Subcutaneous adipose tissue (tissue), 4 donors: ENCODE measurements around the gene DERL3. TPM values are rescaled to one million over a fixed set of nuclear protein-coding genes. Genes with fewer than 3 reads are reported as not detected.

Experiments
- small RNA-seq: library from RNA; depleted of rRNA; stranded (forward); fragments of <200 nt; gene quantifications from one replicate; pipeline ENCODE3, GENCODE V24; 2016
- total RNA-seq, 4 donors: library from RNA; depleted of rRNA; stranded (reverse); fragments of >200 nt; gene quantifications; one replicate each; pipeline ENCODE4 v1.1.0, GENCODE V29; 2016
- TF ChIP-seq, protein P1 (sequence below): fragments of 450-650 bp; IDR thresholded peaks from one replicate; pipeline ENCODE4 v1.5.1; 2016; ENCODE audit warnings: low read depth, mild to moderate bottlenecking, control low read depth, antibody characterized with exemption, moderate library complexity

The DERL3 gene
- total RNA-seq, 4 donors from 2014 or later = 0.22 to 1.5 TPM; not detected in 2

DNA sequence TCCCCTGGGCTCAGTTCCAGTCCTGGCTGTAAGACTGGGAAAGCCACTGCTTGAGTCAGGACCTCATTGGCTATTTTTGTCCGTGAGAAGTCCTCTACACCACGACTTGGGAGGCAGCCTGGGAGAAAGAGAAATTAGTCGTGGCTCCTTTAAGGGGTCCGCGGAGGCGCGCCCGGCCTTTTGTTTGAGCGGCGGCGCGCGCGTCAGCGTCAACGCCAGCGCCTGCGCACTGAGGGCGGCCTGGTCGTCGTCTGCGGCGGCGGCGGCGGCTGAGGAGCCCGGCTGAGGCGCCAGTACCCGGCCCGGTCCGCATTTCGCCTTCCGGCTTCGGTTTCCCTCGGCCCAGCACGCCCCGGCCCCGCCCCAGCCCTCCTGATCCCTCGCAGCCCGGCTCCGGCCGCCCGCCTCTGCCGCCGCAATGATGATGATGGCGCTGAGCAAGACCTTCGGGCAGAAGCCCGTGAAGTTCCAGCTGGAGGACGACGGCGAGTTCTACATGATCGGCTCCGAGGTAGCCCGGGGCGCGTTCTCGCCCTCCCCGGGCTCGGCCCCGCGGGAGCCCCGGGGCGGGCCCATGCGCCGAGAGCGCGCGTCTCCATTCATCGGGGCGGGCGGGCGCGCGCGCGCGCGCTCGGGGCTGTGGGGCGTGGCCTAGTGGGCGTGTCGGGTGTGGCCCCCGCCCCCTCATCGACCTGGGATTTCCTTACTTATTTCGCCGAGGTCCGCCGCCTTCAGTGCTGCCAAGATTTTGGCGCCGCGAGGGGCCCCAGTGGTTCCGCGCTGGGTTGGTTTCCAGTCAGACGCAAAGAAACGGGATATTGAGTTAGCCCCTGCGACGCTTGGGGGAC is 51.8 kb downstream of the DERL3 start, which contains the start of gene SMARCB1:
TSS of gene SMARCB1 (plus strand) at position 215 of the 848 bp plus-strand sequence. CDS start at position 419, 204 bp downstream.
- TF ChIP-seq, protein P1, sequence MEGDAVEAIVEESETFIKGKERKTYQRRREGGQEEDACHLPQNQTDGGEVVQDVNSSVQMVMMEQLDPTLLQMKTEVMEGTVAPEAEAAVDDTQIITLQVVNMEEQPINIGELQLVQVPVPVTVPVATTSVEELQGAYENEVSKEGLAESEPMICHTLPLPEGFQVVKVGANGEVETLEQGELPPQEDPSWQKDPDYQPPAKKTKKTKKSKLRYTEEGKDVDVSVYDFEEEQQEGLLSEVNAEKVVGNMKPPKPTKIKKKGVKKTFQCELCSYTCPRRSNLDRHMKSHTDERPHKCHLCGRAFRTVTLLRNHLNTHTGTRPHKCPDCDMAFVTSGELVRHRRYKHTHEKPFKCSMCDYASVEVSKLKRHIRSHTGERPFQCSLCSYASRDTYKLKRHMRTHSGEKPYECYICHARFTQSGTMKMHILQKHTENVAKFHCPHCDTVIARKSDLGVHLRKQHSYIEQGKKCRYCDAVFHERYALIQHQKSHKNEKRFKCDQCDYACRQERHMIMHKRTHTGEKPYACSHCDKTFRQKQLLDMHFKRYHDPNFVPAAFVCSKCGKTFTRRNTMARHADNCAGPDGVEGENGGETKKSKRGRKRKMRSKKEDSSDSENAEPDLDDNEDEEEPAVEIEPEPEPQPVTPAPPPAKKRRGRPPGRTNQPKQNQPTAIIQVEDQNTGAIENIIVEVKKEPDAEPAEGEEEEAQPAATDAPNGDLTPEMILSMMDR = no peak

DNA sequence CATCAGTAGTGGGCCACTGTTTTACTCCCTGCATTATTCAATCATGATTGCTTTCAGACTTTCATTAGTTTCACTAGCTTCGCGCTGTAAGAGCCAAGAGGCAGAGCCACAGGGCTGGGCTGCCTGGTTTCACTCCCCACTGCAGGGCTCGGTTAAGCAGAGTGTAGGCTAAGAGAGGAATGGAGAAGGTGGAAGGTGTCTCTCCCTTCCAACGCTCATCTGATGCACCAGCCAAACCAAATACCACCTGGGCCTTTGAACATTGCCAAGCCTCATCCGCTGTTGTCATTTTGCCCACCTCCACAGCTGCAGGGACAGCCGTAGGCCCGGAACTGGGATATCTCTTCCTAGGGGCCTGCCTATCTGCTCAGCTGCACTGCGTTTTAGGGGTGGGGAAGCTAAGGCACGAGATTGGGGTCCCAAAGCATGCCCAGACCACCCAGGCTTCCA is 52.5 kb downstream of the DERL3 start:
- TF ChIP-seq, protein P1 = no peak

Small RNA genes lying within 50 kb of the gene (small RNA-seq; reads per million reads assigned to genes)
- not detected for gene RN7SL268P

Other genes starting within 250 kb of the DERL3 start
- gene DRICH1, start 206.7 kb downstream of the DERL3 start, total RNA-seq = 1 to 10 TPM in 1 of 4 donors, under 1 TPM in 2, not detected in 1; 0.44 to 1.5 (median 0.57) TPM
- not detected for gene RGL4, start 148.0 kb downstream of the DERL3 start, total RNA-seq
- 1 to 10 TPM; 2.9 to 7.0 (median 3.7) TPM for gene ZNF70, start 87.9 kb downstream of the DERL3 start, total RNA-seq
- gene VPREB3, start 84.6 kb downstream of the DERL3 start, total RNA-seq = 1 to 10 TPM in 1 of 4 donors, not detected in 3; 6.8 TPM
- gene C22orf15, start 76.0 kb downstream of the DERL3 start, total RNA-seq = not detected
- 10 to 100 TPM in 3 of 4 donors, 1 to 10 TPM in 1; 9.3 to 84.6 (median 26.6) TPM for gene CHCHD10, start 71.0 kb downstream of the DERL3 start, total RNA-seq
- gene MMP11, start 66.2 kb downstream of the DERL3 start, total RNA-seq = 1 to 10 TPM; 2.1 to 2.8 (median 2.2) TPM
- 10 to 100 TPM; 26.3 to 84.2 (median 37.5) TPM for gene SMARCB1, start 52.0 kb downstream of the DERL3 start, total RNA-seq
- gene SLC2A11, start 18.9 kb upstream of the DERL3 start, total RNA-seq = 10 to 100 TPM in 1 of 4 donors, 1 to 10 TPM in 3; 4.8 to 10.2 (median 5.5) TPM
- gene MIF, start 55.4 kb upstream of the DERL3 start, total RNA-seq = 100 to 1,000 TPM in 3 of 4 donors, 10 to 100 TPM in 1; 58.8 to 202 (median 128) TPM
- gene GSTT2B, start 122.2 kb upstream of the DERL3 start, total RNA-seq = 1 to 10 TPM; 1.7 to 7.5 (median 3.5) TPM
- under 1 TPM in 3 of 4 donors, not detected in 1; 0.65 to 0.94 (median 0.88) TPM for gene DDTL, start 127.9 kb upstream of the DERL3 start, total RNA-seq
- gene DDT, start 135.4 kb upstream of the DERL3 start, total RNA-seq = 100 to 1,000 TPM in 2 of 4 donors, 10 to 100 TPM in 2; 94.9 to 211 (median 111) TPM
- gene GSTT2, start 141.1 kb upstream of the DERL3 start, total RNA-seq = not detected
- gene GSTT4, start 166.4 kb upstream of the DERL3 start, total RNA-seq = not detected
- 10 to 100 TPM; 22.5 to 50.9 (median 31.9) TPM for gene CABIN1, start 172.3 kb upstream of the DERL3 start, total RNA-seq